KMS-11 (cell line): ENCODE results near the gene SLC27A5.

Source experiments
- H2AFZ ChIP-seq: fragments of 200-600 bp; sonication (generic); 2 replicates; pipeline ENCODE4 v1.6.1; 2016; ENCODE audit warnings: antibody characterized with exemption, mixed run types, low read depth
- H3K27ac ChIP-seq: fragments of 200-600 bp; sonication (generic); 2 replicates; pipeline ENCODE4 v1.6.1; 2016; ENCODE audit warnings: mild to moderate bottlenecking, mixed run types
- H3K27me3 ChIP-seq: fragments of 200-600 bp; sonication (generic); 2 replicates; pipeline ENCODE4 v1.6.1; 2017; ENCODE audit warnings: mild to moderate bottlenecking, low read depth, mixed run types, moderate library complexity; ENCODE audit not compliant: insufficient read depth
- H3K36me3 ChIP-seq: fragments of 200-600 bp; sonication (generic); 2 replicates; pipeline ENCODE4 v1.6.1; 2017; ENCODE audit warnings: mild to moderate bottlenecking, mixed run types; ENCODE audit not compliant: insufficient read depth
- H3K4me1 ChIP-seq: fragments of 200-600 bp; sonication (generic); 2 replicates; pipeline ENCODE4 v1.6.1; 2016; ENCODE audit warnings: mild to moderate bottlenecking, low read depth, mixed run types; ENCODE audit not compliant: poor library complexity, severe bottlenecking
- H3K4me2 ChIP-seq: fragments of 200-600 bp; sonication (generic); 2 replicates; pipeline ENCODE4 v1.7.0; 2016; ENCODE audit warnings: mild to moderate bottlenecking, mixed run types
- H3K4me3 ChIP-seq: fragments of 200-600 bp; sonication (generic); IDR thresholded peaks from 2 replicates; pipeline ENCODE4 v1.6.1; 2017; ENCODE audit warnings: low read depth, low read length, mixed read lengths; ENCODE audit not compliant: insufficient read depth
- H3K79me2 ChIP-seq: fragments of 200-600 bp; sonication (generic); 2 replicates; pipeline ENCODE4 v1.6.1; 2016; ENCODE audit warnings: low read depth, mixed run types; ENCODE audit not compliant: insufficient read depth
- H3K9ac ChIP-seq: fragments of 200-600 bp; sonication (generic); 2 replicates; pipeline ENCODE4 v1.6.1; 2016; ENCODE audit warnings: mild to moderate bottlenecking, mixed run types
- H4K20me1 ChIP-seq: fragments of 200-600 bp; sonication (generic); 2 replicates; pipeline ENCODE4 v1.6.1; 2016; ENCODE audit warnings: mild to moderate bottlenecking, mixed run types; ENCODE audit not compliant: insufficient read depth
- CTCF ChIP-seq: fragments of 200-600 bp; sonication (generic); conservative IDR thresholded peaks from 2 replicates; pipeline ENCODE4 v1.6.1; 2017; ENCODE audit warnings: low read depth, mild to moderate bottlenecking, antibody characterized with exemption, low read length, moderate library complexity, mixed read lengths

Gene SLC27A5

GRCh38 chr19:58511353-58512208, at the start of gene SLC27A5:
Gene SLC27A5 (minus strand): TSS chr19:58511992. CDS start chr19:58511955, 37 bp downstream.
- TF ChIP-seq CTCF = no peak
- Histone ChIP-seq H3K27ac (no peak within 1 kb of the TSS), H3K27me3 (no peaks in the 10 kb centered on the region), H3K9ac (no peak within 1 kb of the TSS), H4K20me1 (no peaks in the 10 kb centered on the region), H3K79me2 (peaks cover 11% of the 10 kb centered on the region), H3K4me2 (no peak within 1 kb of the TSS), H3K4me3 (no peak within 1 kb of the TSS), H3K4me1 (peaks cover 20% of the 10 kb centered on the region), H3K36me3 (no peaks in the 10 kb centered on the region), H2AFZ (no peak within 1 kb of the TSS)

DNA sequence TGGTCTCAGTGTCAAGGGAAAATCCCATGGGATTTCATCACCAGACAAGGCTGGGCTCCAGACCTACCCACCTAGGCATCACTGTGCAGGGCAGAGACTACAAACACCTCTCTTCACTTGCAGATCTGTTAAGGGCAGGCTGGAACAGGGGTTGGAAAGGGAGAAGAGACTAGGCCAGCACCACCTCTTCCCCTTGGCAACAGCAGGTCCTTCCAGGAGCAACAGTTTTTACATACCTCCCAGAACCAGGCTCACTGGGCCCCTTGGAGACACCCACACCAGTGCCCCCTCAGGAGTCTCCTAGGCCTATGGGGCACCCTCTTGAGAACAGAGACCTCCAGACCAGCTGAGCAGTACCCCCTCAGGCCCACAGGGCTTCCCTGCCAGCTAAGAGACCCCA, 49.1 kb upstream of the SLC27A5 start:
- no peaks in the 10 kb centered on the region for H4K20me1 ChIP-seq
- H3K4me1 ChIP-seq = peaks cover 24% of the 10 kb centered on the region
- H3K4me2 ChIP-seq = no peak overlapping the region
- no peak overlapping the region for H2AFZ ChIP-seq
- H3K36me3 ChIP-seq = no peaks in the 10 kb centered on the region
- H3K27me3 ChIP-seq = no peaks in the 10 kb centered on the region
- H3K79me2 ChIP-seq = peaks cover 22% of the 10 kb centered on the region
- H3K9ac ChIP-seq = no peak overlapping the region
- H3K4me3 ChIP-seq = no peak overlapping the region
- no peak for TF ChIP-seq CTCF
- no peak overlapping the region for H3K27ac ChIP-seq

GRCh38 chr19:58560007-58560887, 48.5 kb upstream of the SLC27A5 start:
- Histone ChIP-seq H3K27ac (peak overlapping the region; percentile 98), H3K27me3 (no peaks in the 10 kb centered on the region), H3K36me3 (no peaks in the 10 kb centered on the region), H3K4me3 (no peak overlapping the region), H2AFZ (peak overlapping the region; percentile 60; the same call in 1 of the 2 replicates), H3K9ac (peak overlapping the region; percentile 94), H3K79me2 (peaks cover 28% of the 10 kb centered on the region), H3K4me2 (peak overlapping the region; percentile 99), H4K20me1 (no peaks in the 10 kb centered on the region), H3K4me1 (peaks cover 30% of the 10 kb centered on the region)
- TF ChIP-seq CTCF = no peak

GRCh38 chr19:58559275-58560006, 47.6 kb upstream of the SLC27A5 start:
- no peaks in the 10 kb centered on the region for H3K36me3 ChIP-seq
- H3K4me1 ChIP-seq = peaks cover 31% of the 10 kb centered on the region
- peak overlapping the region; percentile 99 for H3K4me2 ChIP-seq
- H3K27me3 ChIP-seq = no peaks in the 10 kb centered on the region
- peak overlapping the region; percentile 51 for H3K4me3 ChIP-seq
- H2AFZ ChIP-seq = peak overlapping the region; percentile 60; the same call in 1 of the 2 replicates
- H3K79me2 ChIP-seq = peaks cover 29% of the 10 kb centered on the region
- peak overlapping the region; percentile 94 for H3K9ac ChIP-seq
- no peaks in the 10 kb centered on the region for H4K20me1 ChIP-seq
- TF ChIP-seq CTCF = 0 out of 2 replicates have a peak, but pooled peaks have one; percentile 6
- peak overlapping the region; percentile 98 for H3K27ac ChIP-seq
